ENCODE measurements around the gene CRIP2.

The CRIP2 gene

DNA sequence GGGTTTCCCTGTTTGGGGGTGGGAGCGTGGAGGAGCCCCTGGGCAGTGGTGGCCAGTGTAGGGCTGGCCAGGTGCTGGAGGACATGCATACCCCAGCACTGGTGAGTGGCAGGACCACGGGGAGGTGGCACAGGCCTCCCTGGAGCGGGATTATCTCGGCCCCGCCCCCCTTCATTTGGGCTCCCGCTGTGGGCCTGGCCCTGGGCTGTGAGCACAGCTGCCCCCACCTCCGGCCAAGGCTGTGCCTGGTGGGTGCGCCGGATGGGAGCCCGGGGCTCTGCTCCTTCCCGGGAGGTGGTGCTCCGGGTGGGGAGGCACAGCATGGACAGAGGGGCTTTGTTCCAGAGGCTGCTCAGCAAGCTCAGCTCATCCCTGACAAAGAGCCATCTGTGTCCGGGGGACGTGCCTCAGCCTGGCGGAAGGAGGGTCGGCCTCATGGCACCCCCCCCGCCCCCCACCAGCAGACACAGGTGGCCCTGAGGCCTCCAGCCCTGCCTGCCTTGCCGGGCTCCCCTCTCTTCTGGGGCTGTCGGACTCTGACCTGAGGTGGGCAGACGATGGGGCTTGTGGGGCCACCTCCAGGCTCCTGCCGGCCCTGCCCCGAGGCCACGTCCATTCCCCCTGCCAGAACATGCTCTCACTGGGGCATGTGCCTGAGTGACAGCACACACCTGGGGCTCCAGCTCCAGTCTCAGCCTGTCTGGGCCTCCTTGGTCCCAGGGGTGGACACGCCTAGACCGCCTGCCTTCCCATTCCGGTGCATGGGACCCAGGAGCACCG, 24.8 kb downstream of the CRIP2 start:
- DNase-seq (ENCODE audit: low read depth) = no peak

DNA sequence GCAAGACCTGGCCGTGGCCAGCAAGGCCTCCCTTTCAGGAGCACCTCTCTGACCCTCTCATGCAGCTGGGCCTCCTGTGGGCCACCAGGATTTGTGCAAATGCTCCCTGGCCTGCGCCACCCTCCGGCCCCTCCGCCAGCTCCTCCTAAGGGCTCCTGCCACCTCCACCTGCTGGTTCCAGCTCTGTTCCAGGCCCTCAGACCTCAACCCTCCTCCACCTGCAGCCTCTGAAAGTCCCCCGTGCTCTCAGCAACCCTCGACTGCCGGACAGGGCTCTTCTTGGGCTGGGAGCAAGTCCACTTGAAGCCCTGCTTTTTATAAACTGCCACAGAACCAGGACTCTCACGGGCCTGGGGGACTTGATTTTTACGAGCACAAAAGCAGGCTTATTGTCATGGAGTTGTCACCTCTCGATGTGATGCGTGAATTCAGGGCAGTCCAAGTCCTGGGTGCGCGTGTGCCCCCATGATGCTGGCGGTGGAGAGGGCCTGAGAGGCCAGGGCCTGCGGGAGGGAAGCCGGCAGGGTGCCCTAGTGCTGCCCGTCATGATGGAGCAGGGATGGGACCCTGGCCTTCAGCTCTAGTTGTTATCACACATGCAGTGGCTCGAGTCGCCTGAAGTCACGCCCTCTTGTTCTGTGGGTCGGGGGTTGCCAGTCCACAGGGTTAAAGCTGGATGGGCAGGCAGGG, 25.6 kb downstream of the CRIP2 start:
- no peak for DNase-seq (ENCODE audit: low read depth)

GRCh38 chr14:105500726-105501101, 26.1 kb downstream of the CRIP2 start:
- no peak for DNase-seq (ENCODE audit: low read depth)

GRCh38 chr14:105501504-105502291, 27.1 kb downstream of the CRIP2 start:
- no peak for DNase-seq (ENCODE audit: low read depth)

DNA sequence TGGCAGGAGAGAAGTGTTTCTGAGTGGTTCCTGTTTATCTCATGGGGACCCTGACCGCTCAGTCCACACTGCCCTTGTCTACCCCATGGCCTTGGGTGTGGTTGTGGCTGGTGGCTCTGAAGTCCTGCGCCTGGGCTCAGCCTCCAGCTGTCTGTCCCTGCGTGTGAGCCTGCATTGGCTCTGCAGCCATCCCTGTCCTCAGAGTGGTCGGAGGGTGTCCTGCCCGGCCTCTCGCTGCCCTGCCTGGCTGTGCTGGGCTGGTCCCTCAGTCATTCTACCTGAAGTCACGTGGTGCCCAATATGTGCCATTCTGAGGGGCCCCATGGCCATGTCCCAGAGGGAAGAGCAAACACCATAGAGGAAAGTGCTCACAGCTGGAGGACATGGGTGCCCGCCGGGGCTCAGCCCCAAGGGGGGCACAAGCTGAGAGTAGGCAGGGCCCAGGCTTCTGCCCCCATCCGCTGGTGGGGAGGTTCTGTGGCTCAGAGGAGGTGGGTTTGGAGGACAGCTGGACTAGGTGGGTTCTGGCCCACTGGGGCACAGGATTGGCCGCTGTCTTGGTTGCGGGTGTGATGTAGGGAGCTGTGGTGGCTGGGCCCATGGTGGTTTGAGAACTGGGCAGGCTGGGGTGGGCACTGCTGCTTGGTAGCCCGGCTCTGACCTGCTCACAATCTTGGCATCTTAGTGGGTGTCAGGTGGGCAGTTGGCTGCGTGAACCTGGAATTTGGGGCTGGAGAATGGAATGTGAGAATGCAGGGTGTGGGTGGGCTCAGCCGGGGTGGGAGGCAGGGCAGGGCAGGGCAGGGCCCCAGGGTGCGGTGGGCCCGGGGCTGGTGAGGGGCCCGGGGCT, 28.1 kb downstream of the CRIP2 start:
- no peak for DNase-seq (ENCODE audit: low read depth)

DNA sequence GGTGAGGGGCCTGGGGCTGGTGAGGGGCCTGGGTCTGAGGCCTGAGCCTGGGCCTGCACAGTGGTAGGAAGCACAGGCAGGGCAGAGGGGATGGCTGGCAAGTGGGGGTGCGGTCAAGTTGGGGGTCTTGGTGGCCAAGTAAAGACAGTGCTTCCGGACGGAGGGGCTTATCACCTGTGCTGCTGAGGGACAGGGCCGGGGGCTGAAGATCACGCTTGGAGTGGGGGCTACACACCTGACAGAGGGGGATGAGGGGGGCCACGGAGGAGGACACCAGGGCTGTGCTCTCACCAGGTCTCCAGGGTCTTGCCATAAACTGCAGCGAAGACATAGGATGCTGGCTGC, 28.6 kb downstream of the CRIP2 start:
- no peak for DNase-seq (ENCODE audit: low read depth)

- no peak for DNase-seq (ENCODE audit: low read depth)
Measured at GRCh38 chr14:105503935-105504692, 29.5 kb downstream of the CRIP2 start.

GRCh38 chr14:105505101-105505500, 30.5 kb downstream of the CRIP2 start:
- no peak for DNase-seq (ENCODE audit: low read depth)

DNA sequence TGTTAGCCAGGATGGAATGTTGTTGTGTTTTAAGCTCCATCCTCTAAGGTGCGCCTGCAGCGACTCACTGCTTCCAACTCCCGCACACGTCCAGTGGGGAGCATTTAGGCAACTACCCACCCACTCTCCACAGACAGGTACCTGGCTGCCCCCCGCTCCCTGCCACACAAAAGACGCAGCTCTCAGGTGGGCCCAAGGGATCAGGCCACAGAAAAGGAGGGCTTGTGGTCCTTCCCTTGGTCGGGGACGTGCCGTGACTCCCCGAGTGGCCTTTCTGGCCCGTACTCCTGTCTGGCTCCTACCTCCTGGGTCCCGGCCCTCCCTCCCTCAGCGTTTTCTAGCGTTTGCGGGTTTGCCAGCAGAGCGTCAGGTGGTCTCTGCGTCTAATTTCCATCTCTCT, 32.6 kb downstream of the CRIP2 start:
- no peak for DNase-seq (ENCODE audit: low read depth)

GRCh38 chr14:105508069-105508468, 33.4 kb downstream of the CRIP2 start:
- no peak for DNase-seq (ENCODE audit: low read depth)

DNA sequence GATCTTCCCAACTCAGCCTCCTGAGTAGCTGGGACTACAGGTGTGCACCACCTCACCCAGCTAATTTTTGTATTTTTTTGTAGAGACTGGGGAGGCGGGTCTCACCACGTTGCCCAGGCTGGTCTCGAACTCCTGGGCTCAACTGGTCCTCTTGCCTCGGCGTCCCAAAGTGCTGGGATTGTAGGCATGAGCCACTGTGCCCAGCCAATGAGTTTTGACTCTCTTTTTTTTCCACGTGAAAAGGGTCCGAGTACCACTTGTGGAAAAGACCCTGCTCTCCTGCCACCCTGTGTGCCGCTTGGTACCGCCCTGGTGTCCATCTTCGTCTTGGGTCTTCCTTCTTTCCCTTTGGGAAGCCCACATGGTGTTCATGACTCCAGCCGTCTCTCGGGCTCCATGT, 34.0 kb downstream of the CRIP2 start:
- DNase-seq (ENCODE audit: low read depth) = no peak

- no peak for DNase-seq (ENCODE audit: low read depth)
Measured at GRCh38 chr14:105517096-105517495, 42.5 kb downstream of the CRIP2 start.

- DNase-seq (ENCODE audit: low read depth) = no peak
Measured at GRCh38 chr14:105519946-105520698, 45.5 kb downstream of the CRIP2 start.

- DNase-seq (ENCODE audit: low read depth) = no peak
Measured at GRCh38 chr14:105525326-105525725, 50.7 kb downstream of the CRIP2 start.

- no peak for DNase-seq (ENCODE audit: low read depth)
Measured at GRCh38 chr14:105525861-105526775, 51.5 kb downstream of the CRIP2 start, which contains the start of gene TMEM121. Gene TMEM121, plus strand, starts transcription at chr14:105526583. Its CDS starts 2,252 bp downstream, at chr14:105528835.

- no peak for DNase-seq (ENCODE audit: low read depth)
Measured at GRCh38 chr14:105526776-105527380, 52.3 kb downstream of the CRIP2 start.

DNA sequence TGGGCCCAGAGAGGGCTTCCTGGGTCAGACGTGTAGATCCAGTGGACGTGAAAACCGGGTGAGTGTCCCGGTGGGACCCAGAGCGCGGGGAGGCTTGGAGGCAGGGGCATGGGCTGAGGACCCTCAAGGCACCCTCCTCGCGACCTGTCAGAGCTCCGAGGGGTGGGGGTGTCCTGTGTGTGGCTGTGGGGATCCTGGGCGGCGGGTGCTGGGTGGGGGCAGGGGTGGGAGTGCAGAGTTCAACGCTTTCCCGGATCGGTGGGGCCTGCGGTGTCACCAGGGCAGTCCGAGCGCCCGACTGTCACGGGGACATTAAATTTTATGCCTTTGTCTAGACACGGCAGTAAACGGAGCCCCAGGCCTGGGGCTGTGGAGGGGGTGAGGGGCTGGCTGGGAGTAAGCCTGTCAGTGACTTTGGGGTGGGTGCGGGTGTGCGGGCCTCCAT, 52.8 kb downstream of the CRIP2 start:
- DNase-seq (ENCODE audit: low read depth) = no peak

- no peak for DNase-seq (ENCODE audit: low read depth)
Measured at GRCh38 chr14:105527826-105528585, 53.4 kb downstream of the CRIP2 start.
